Head of caudate nucleus (tissue), 42 donors: Measurements from ENCODE around the gene PAX7.
"Not testable (repeated sequence)": the region's sequence is repeated elsewhere in the genome, so short reads cannot be mapped to it uniquely, and the experiment has no call there.

Experiments used
- DNase-seq, 42 donors: peaks; one replicate each; pipeline versions ENCODE4 v3.0.0 to v3.0.0-alpha.2; 2020 to 2021; ENCODE audit warnings: mixed read lengths in 7 of 42
- intact Hi-C: fragments of 100-400 bp; cut with DNase I; formaldehyde crosslinking; loops from one replicate; pipeline ENCODE4 v1.15.0; 2022

The PAX7 gene

GRCh38 chr1:18630511-18631495 is at the start of gene PAX7:
Gene PAX7, plus strand, starts transcription at chr1:18630846. Its CDS starts 758 bp downstream, at chr1:18631604.
- intact Hi-C loops, result no loop called here
- no peak for DNase-seq

GRCh38 chr1:18581420-18581880 is 49.2 kb upstream of the PAX7 start:
- intact Hi-C loops, result loop anchor here (10.0 kb wide), 1 partner anchor 917 kb away; no protein-coding TSS in a partner anchor
- DNase-seq, result peak in 37 of 42 donors; percentile 14 to 72 (median 46)

GRCh38 chr1:18582890-18583289 is 47.8 kb upstream of the PAX7 start:
- intact Hi-C loops, result loop anchor here (10.0 kb wide), 1 partner anchor 918 kb away; no protein-coding TSS in a partner anchor
- DNase-seq, result no peak

- DNase-seq, result no peak
- intact Hi-C loops, result loop anchor here (10.0 kb wide), 1 partner anchor 919 kb away; no protein-coding TSS in a partner anchor
Measured at GRCh38 chr1:18583326-18583941, 47.2 kb upstream of the PAX7 start.

GRCh38 chr1:18586016-18586415 is 44.6 kb upstream of the PAX7 start:
- not testable (repeated sequence) for DNase-seq
- intact Hi-C loops, result loop anchor here (10.0 kb wide), 1 partner anchor 921 kb away; no protein-coding TSS in a partner anchor

GRCh38 chr1:18588093-18588492 is 42.6 kb upstream of the PAX7 start:
- no peak for DNase-seq
- intact Hi-C loops, result loop anchor here (10.0 kb wide), 1 partner anchor 923 kb away; no protein-coding TSS in a partner anchor

GRCh38 chr1:18592368-18592767 is 38.3 kb upstream of the PAX7 start:
- no peak for DNase-seq
- intact Hi-C loops, result no loop called here

GRCh38 chr1:18597160-18598042 is 33.2 kb upstream of the PAX7 start:
- DNase-seq, result peak; percentile 38 to 88 (median 74)
- intact Hi-C loops, result loop anchor here (5.0 kb wide), 2 partner anchors 225 to 280 kb away; no protein-coding TSS in a partner anchor

GRCh38 chr1:18599086-18599485 is 31.6 kb upstream of the PAX7 start:
- peak in 6 of 42 donors; percentile 11 to 58 (median 19) for DNase-seq
- intact Hi-C loops, result loop anchor here (5.0 kb wide), 2 partner anchors 223 to 278 kb away; no protein-coding TSS in a partner anchor

GRCh38 chr1:18599704-18600103 is 30.9 kb upstream of the PAX7 start:
- no peak for DNase-seq
- intact Hi-C loops, result loop anchor here (5.0 kb wide), 2 partner anchors 223 to 278 kb away; no protein-coding TSS in a partner anchor

- DNase-seq, result no peak
- intact Hi-C loops, result no loop called here
Measured at GRCh38 chr1:18602533-18603211, 28.0 kb upstream of the PAX7 start.

- no peak for DNase-seq
- intact Hi-C loops, result no loop called here
Measured at GRCh38 chr1:18603212-18603852, 27.3 kb upstream of the PAX7 start.

GRCh38 chr1:18606443-18607288 is 24.0 kb upstream of the PAX7 start:
- intact Hi-C loops, result no loop called here

GRCh38 chr1:18607289-18607760 is 23.3 kb upstream of the PAX7 start:
- intact Hi-C loops, result no loop called here
- no peak for DNase-seq

More at GRCh38 chr1:18606443-18607288, 24.0 kb upstream of the PAX7 start:
- no peak for DNase-seq

GRCh38 chr1:18608534-18608933 is 22.1 kb upstream of the PAX7 start:
- DNase-seq, result no peak
- intact Hi-C loops, result no loop called here

GRCh38 chr1:18611311-18611710 is 19.3 kb upstream of the PAX7 start:
- DNase-seq, result no peak
- intact Hi-C loops, result no loop called here
